Fibroblast of lung (primary cell): ENCODE measurements around the gene COBL. TPM values are rescaled to one million over a fixed set of nuclear protein-coding genes. Genes with fewer than 3 reads are reported as not detected.
A peak's percentile ranks its signal among the peaks of the same experiment; 100 is the strongest.

Source experiments
- DNase-seq, 2 donors: peaks; one replicate each; pipeline versions ENCODE4 v3.0.0 to v3.0.0-alpha.2; 2010; ENCODE audit warnings: low read depth in 2 of 2
- H2AFZ ChIP-seq: 2 replicates; pipeline ENCODE4 v1.5.1; 2012; ENCODE audit warnings: low read length, control low read depth, inconsistent platforms
- H3K27ac ChIP-seq: 2 replicates; pipeline ENCODE4 v1.5.1; 2011; ENCODE audit warnings: low read length, control low read depth; ENCODE audit not compliant: insufficient read depth
- H3K27me3 ChIP-seq: 2 replicates; pipeline ENCODE4 v1.5.1; 2011; ENCODE audit warnings: mild to moderate bottlenecking, low read length; ENCODE audit not compliant: control insufficient read depth, insufficient read depth
- H3K36me3 ChIP-seq: 2 replicates; pipeline ENCODE4 v1.5.1; 2011; ENCODE audit warnings: low read length; ENCODE audit not compliant: control insufficient read depth, insufficient read depth
- H3K4me1 ChIP-seq: 2 replicates; pipeline ENCODE4 v1.5.1; 2011; ENCODE audit warnings: low read length; ENCODE audit not compliant: control insufficient read depth, insufficient read depth; ENCODE audit errors: extremely low read depth
- H3K4me2 ChIP-seq: 2 replicates; pipeline ENCODE4 v1.5.1; 2011; ENCODE audit warnings: low read length, control low read depth; ENCODE audit not compliant: insufficient read depth; ENCODE audit errors: extremely low read depth
- H3K4me3 ChIP-seq, 4 experiments: fragments of 200-600 bp in 1 of 4; sonication (generic) in 1 of 4; replicated peaks in 1 of 4; 2 replicates each; pipeline ENCODE4 v1.5.1; 2011 to 2016; ENCODE audit warnings: low read length in 4 of 4, low read depth in 3 of 4, mild to moderate bottlenecking in 3 of 4, control low read depth in 2 of 4, inconsistent platforms in 1 of 4, mixed read lengths in 1 of 4; ENCODE audit not compliant: insufficient read depth in 1 of 4; ENCODE audit errors: control extremely low read depth in 1 of 4
- H3K79me2 ChIP-seq: 2 replicates; pipeline ENCODE4 v1.5.1; 2012; ENCODE audit warnings: mild to moderate bottlenecking, low read length, inconsistent platforms; ENCODE audit not compliant: control insufficient read depth, insufficient read depth
- H3K9ac ChIP-seq: 2 replicates; pipeline ENCODE4 v1.5.1; 2011; ENCODE audit warnings: mild to moderate bottlenecking, low read length, control low read depth; ENCODE audit not compliant: insufficient read depth
- H3K9me3 ChIP-seq: 2 replicates; pipeline ENCODE4 v1.5.1; 2012; ENCODE audit warnings: low read depth, low read length; ENCODE audit not compliant: control insufficient read depth, insufficient read depth
- H4K20me1 ChIP-seq: 2 replicates; pipeline ENCODE4 v1.5.1; 2011; ENCODE audit warnings: low read length; ENCODE audit not compliant: control insufficient read depth, insufficient read depth; ENCODE audit errors: extremely low read depth
- EZH2 ChIP-seq: IDR thresholded peaks from 2 replicates; pipeline ENCODE4 v1.5.1; 2012; ENCODE audit warnings: low read length, control low read depth, mild to moderate bottlenecking; ENCODE audit errors: missing control alignments
- polyA plus RNA-seq, 2 donors: library from polyadenylated mRNA; depleted of rRNA in 1 of 2; stranded (reverse) in 1 of 2; unstranded in 1 of 2; fragments of >200 nt; gene quantifications; 2 replicates each; pipeline ENCODE4 v1.2.1, GENCODE V29; 2011 to 2012; ENCODE audit warnings: missing spikeins in 1 of 2
- total RNA-seq: library from RNA; depleted of rRNA; stranded (reverse); fragments of >200 nt; gene quantifications from 2 replicates; pipeline ENCODE4 v1.2.1, GENCODE V29; 2014
- TF ChIP-seq, protein P1 (sequence below), 2 donors: IDR thresholded peaks in 1 of 2; conservative IDR thresholded peaks in 1 of 2; 1 replicate in 1 of 2; 2 replicates in 1 of 2; pipeline ENCODE4 v1.5.1; 2011 to 2012; ENCODE audit warnings: low read length in 2 of 2, control low read depth in 1 of 2, inconsistent platforms in 1 of 2, low read depth in 1 of 2, mild to moderate bottlenecking in 1 of 2

The COBL gene
- total and polyA plus RNA-seq, 2 donors (not counting 1 experiment from before 2014, with no cell fraction given) = 0.10 to 0.33 TPM

DNA sequence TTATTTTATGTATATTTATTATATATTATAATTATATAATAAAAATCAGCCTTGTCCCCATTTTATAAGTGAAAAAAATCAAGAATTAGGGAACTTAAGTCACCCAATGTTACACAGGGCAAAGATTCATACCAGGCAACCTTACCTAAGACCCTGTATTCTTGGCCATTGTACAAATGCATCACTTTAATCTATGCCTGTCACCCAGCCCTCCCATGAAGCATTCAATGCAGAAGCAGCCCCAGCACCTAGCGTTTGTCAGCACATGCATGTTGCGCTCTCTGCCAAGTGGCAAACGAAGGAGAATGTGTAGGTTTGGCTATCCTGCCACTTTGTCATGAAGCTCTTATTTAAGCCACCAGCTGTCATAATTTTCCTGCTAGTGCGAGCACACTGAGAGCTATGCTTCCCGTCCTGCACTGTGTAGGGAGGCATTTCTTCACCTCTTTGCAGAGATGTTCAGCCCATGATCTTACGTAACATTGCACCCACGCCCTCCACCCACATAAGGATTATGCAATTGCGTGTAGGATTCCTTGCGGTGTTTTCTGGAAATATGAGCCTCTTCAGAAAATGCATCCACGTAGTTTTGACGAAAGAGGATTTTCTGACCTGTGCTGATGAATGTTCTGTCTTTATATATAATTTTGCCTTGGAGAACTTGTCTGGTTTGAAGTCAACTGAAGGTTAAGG is 7.7 kb upstream of the COBL start:
- no peak overlapping the region for H3K4me2 ChIP-seq
- H3K27me3 ChIP-seq = no peaks in the 10 kb centered on the region
- H3K9me3 ChIP-seq = no peaks in the 10 kb centered on the region
- H2AFZ ChIP-seq = no peak overlapping the region
- H3K27ac ChIP-seq = no peak overlapping the region
- H3K79me2 ChIP-seq = no peaks in the 10 kb centered on the region
- TF ChIP-seq EZH2 = no peak
- TF ChIP-seq, protein P1, sequence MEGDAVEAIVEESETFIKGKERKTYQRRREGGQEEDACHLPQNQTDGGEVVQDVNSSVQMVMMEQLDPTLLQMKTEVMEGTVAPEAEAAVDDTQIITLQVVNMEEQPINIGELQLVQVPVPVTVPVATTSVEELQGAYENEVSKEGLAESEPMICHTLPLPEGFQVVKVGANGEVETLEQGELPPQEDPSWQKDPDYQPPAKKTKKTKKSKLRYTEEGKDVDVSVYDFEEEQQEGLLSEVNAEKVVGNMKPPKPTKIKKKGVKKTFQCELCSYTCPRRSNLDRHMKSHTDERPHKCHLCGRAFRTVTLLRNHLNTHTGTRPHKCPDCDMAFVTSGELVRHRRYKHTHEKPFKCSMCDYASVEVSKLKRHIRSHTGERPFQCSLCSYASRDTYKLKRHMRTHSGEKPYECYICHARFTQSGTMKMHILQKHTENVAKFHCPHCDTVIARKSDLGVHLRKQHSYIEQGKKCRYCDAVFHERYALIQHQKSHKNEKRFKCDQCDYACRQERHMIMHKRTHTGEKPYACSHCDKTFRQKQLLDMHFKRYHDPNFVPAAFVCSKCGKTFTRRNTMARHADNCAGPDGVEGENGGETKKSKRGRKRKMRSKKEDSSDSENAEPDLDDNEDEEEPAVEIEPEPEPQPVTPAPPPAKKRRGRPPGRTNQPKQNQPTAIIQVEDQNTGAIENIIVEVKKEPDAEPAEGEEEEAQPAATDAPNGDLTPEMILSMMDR (conservative IDR thresholded peaks at IDR 0.05 in 1 of 2, IDR thresholded peaks at IDR 0.05 in 1 of 2; ENCODE audit: low read depth in 1 of 2, low read length in 2 of 2) = no peak
- no peak overlapping the region for H3K9ac ChIP-seq
- no peaks in the 10 kb centered on the region for H3K36me3 ChIP-seq
- peak; percentile 5 to 16 for DNase-seq
- no peaks in the 10 kb centered on the region for H4K20me1 ChIP-seq
- H3K4me3 ChIP-seq = no peak overlapping the region
- H3K4me1 ChIP-seq = no peaks in the 10 kb centered on the region

DNA sequence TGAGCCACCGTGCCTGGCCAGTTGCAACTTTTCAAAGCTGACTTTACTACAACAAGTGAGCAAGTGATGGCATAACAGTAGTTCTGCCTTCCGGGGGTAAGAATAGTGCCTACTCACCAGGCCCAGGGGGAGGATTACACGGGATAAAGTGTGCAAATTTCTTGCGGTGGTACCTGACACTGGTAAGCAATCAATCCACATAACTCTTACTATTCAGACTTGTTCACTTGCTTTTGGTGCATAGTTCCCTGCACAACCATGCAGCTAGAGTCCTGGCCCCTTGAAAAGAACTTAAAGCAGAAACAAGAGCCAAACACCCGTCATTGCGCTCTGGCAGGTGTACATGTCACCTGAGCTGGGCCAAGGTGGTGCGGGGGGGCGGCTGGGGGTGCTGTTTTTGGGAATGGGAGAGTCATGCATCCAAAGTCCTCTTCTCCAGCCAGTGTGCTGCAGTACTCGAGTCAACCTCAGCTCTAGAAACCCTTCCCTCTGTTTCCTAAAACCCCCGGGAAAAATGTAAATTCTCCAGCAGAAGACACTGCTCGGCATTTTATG is 5.4 kb upstream of the COBL start:
- no peaks in the 10 kb centered on the region for H3K9me3 ChIP-seq
- DNase-seq = no peak
- no peak overlapping the region for H2AFZ ChIP-seq
- no peaks in the 10 kb centered on the region for H4K20me1 ChIP-seq
- no peak overlapping the region for H3K9ac ChIP-seq
- no peak overlapping the region for H3K4me2 ChIP-seq
- peaks cover 6% of the 10 kb centered on the region for H3K27me3 ChIP-seq
- no peak overlapping the region for H3K4me3 ChIP-seq
- TF ChIP-seq, protein P1 (conservative IDR thresholded peaks at IDR 0.05 in 1 of 2, IDR thresholded peaks at IDR 0.05 in 1 of 2; ENCODE audit: low read depth in 1 of 2, low read length in 2 of 2) = no peak
- no peak for TF ChIP-seq EZH2
- no peaks in the 10 kb centered on the region for H3K36me3 ChIP-seq
- no peak overlapping the region for H3K27ac ChIP-seq
- no peaks in the 10 kb centered on the region for H3K79me2 ChIP-seq
- no peaks in the 10 kb centered on the region for H3K4me1 ChIP-seq

DNA sequence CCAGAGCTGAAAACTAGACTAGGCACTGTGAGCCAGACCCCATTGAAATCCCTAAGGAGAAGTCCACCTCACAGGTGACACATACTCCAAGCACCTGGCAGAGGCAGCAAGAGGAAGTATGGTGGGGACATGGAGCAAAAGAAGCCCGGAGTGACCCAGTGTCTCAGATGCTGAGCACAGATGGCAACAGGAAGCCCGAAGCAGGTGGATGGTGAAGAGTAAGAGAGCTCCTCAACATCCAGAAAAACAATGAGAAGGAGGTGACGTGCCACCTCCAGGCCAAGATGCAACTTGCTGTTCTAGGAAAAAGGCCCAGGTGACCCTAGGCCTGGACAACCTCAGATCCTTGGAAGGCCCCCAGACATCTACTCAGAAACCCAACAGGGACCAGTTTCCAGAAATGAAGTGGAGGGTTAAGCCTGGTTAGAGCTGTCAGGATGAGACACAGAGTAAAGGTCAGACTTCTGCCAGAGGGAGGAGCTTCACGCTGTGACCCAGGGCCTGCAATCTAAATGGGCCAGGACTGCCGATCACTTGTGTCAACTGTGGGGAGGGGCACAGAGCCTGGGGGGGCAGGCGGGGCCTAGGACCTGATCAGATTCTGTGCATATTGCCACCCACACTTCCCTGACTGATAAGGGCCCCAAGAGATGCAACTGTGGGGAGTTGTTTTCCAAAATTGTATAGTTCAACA is 2.4 kb upstream of the COBL start:
- no peak overlapping the region for H3K4me2 ChIP-seq
- no peaks in the 10 kb centered on the region for H3K36me3 ChIP-seq
- DNase-seq = no peak
- no peaks in the 10 kb centered on the region for H4K20me1 ChIP-seq
- no peaks in the 10 kb centered on the region for H3K4me1 ChIP-seq
- TF ChIP-seq EZH2 = no peak
- TF ChIP-seq, protein P1 (conservative IDR thresholded peaks at IDR 0.05 in 1 of 2, IDR thresholded peaks at IDR 0.05 in 1 of 2; ENCODE audit: low read depth in 1 of 2, low read length in 2 of 2) = no peak
- H2AFZ ChIP-seq = no peak overlapping the region
- H3K4me3 ChIP-seq = no peak overlapping the region
- no peak overlapping the region for H3K27ac ChIP-seq
- H3K27me3 ChIP-seq = peaks cover 12% of the 10 kb centered on the region
- no peak overlapping the region for H3K9ac ChIP-seq
- H3K79me2 ChIP-seq = no peaks in the 10 kb centered on the region
- no peaks in the 10 kb centered on the region for H3K9me3 ChIP-seq
